K562 (cell line): ENCODE measurements around the gene ZNF432. TPM values are rescaled to one million over a fixed set of nuclear protein-coding genes. Genes with fewer than 3 reads are reported as not detected.
A peak's percentile ranks its signal among the peaks of the same experiment; 100 is the strongest.

Experiments used
- BHLHE40 ChIP-seq: IDR thresholded peaks from 2 replicates; pipeline ENCODE4 v1.6.1; 2011; ENCODE audit warnings: low read length, improper control_type of control experiment
- BMI1 ChIP-seq: fragments of 150-350 bp; IDR thresholded peaks from 2 replicates; pipeline ENCODE4 v1.6.1; 2014; ENCODE audit warnings: low read length
- CEBPG ChIP-seq, 3 experiments: fragments of 200-800 bp in 1 of 3; sonication (Bioruptor generic) in 1 of 3; sonication (generic) in 1 of 3; formaldehyde crosslinking in 1 of 3; IDR thresholded peaks in 2 of 3; conservative IDR thresholded peaks in 1 of 3; 2 replicates each; pipeline versions ENCODE4 v1.6.1 to v1.8.0; 2016 to 2022; ENCODE audit warnings: missing compliant biosample characterization in 2 of 3, missing genetic modification characterization in 2 of 3, mild to moderate bottlenecking in 1 of 3, missing genetic modification reagents in 1 of 3
- EHMT2 ChIP-seq: fragments of 450-650 bp; IDR thresholded peaks from 2 replicates; pipeline ENCODE4 v1.6.1; 2018; ENCODE audit warnings: antibody characterized with exemption
- FOXA3 ChIP-seq, 2 experiments: fragments of 450-650 bp in 1 of 2; sonication (generic) in 1 of 2; formaldehyde crosslinking; IDR thresholded peaks in 1 of 2; conservative IDR thresholded peaks in 1 of 2; 2 replicates each; pipeline versions ENCODE4 v1.4.0 to v1.8.0; 2020 to 2022; ENCODE audit warnings: mild to moderate bottlenecking in 2 of 2, missing genetic modification reagents in 1 of 2
- FOXJ2 ChIP-seq: fragments of 200-800 bp; sonication (Bioruptor generic); IDR thresholded peaks from 2 replicates; pipeline ENCODE4 v1.6.1; 2016; ENCODE audit warnings: missing genetic modification characterization, missing compliant biosample characterization
- HNRNPH1 ChIP-seq: fragments of 200-400 bp; formaldehyde crosslinking; optimal IDR thresholded peaks from 2 replicates; pipeline ENCODE3; 2017; ENCODE audit warnings: low read depth, mild to moderate bottlenecking, low read length, moderate library complexity
- IFI16 ChIP-seq: fragments of 250-450 bp; sonication (Bioruptor Pico); IDR thresholded peaks from 2 replicates; pipeline ENCODE4 v2.1.2; 2022; ENCODE audit warnings: mild to moderate bottlenecking, inconsistent platforms
- MCM7 ChIP-seq, 2 experiments: fragments of 450-650 bp; IDR thresholded peaks; 2 replicates each; pipeline ENCODE4 v1.6.1; 2016 to 2018
- MYBL2 ChIP-seq, 2 experiments: fragments of 450-650 bp in 1 of 2; sonication (generic) in 1 of 2; formaldehyde crosslinking in 1 of 2; IDR thresholded peaks; 2 replicates each; pipeline versions ENCODE4 v1.6.1 to v1.8.1; 2017 to 2022; ENCODE audit warnings: borderline replicate concordance in 1 of 2, inconsistent platforms in 1 of 2, low read depth in 1 of 2, mild to moderate bottlenecking in 1 of 2, missing genetic modification reagents in 1 of 2, moderate library complexity in 1 of 2
- NCOA1 ChIP-seq: fragments of 450-650 bp; IDR thresholded peaks from 2 replicates; pipeline ENCODE4 v1.6.1; 2016; ENCODE audit warnings: low read depth
- NFE2 ChIP-seq: IDR thresholded peaks from 2 replicates; pipeline ENCODE4 v1.6.1; 2014; ENCODE audit warnings: antibody characterized with exemption, low read depth
- RFX7 ChIP-seq: fragments of 250-450 bp; sonication (Bioruptor Pico); IDR thresholded peaks from 2 replicates; pipeline ENCODE4 v1.5.1; 2021; ENCODE audit warnings: mild to moderate bottlenecking
- SAFB2 ChIP-seq: fragments of 200-400 bp; formaldehyde crosslinking; IDR thresholded peaks from 2 replicates; pipeline ENCODE4 v1.6.1; 2018; ENCODE audit warnings: borderline replicate concordance, low read length, low read depth, moderate library complexity; ENCODE audit not compliant: severe bottlenecking
- SMARCC2 ChIP-seq: fragments of 450-650 bp; IDR thresholded peaks from 2 replicates; pipeline ENCODE4 v1.6.1; 2017; ENCODE audit warnings: antibody characterized with exemption, moderate library complexity, mild to moderate bottlenecking, low read depth
- TCF3 ChIP-seq: sonication (generic); formaldehyde crosslinking; IDR thresholded peaks from 2 replicates; pipeline ENCODE4 v1.4.0; 2020; ENCODE audit warnings: mild to moderate bottlenecking, missing genetic modification reagents
- U2AF1 ChIP-seq: fragments of 200-400 bp; formaldehyde crosslinking; optimal IDR thresholded peaks from 2 replicates; pipeline ENCODE3; 2017; ENCODE audit warnings: mild to moderate bottlenecking, low read depth, low read length, moderate library complexity
- ZNF586 ChIP-seq: fragments of 450-650 bp; formaldehyde crosslinking; conservative IDR thresholded peaks from 2 replicates; pipeline ENCODE4 v1.4.0; 2020; ENCODE audit warnings: mild to moderate bottlenecking, moderate library complexity
- ZNF766 ChIP-seq: fragments of 200-800 bp; sonication (Bioruptor generic); conservative IDR thresholded peaks from 2 replicates; pipeline ENCODE4 v1.6.1; 2016; ENCODE audit warnings: missing genetic modification characterization, missing compliant biosample characterization
- polyA plus RNA-seq, 8 experiments: library from polyadenylated mRNA; depleted of rRNA in 4 of 8; stranded (reverse) in 5 of 8; unstranded in 3 of 8; fragments of >200 nt; fragmentation: Nextera tagmentation in 2 of 8; fragmentation: Illumina TruSeq in 1 of 8; extraction: Ambion mirVana in 2 of 8; extraction: Trizol in 1 of 8; gene quantifications; 2 replicates each; pipeline versions ENCODE4 v1.2.1 to v1.2.3, GENCODE V29; 2011 to 2014; ENCODE audit warnings: inconsistent platforms in 1 of 8, missing spikeins in 1 of 8
- total RNA-seq, 7 experiments: library from RNA; depleted of rRNA in 6 of 7; stranded (reverse); fragments of >200 nt in 6 of 7; fragmentation: Illumina TruSeq in 2 of 7; extraction: Trizol in 2 of 7; gene quantifications; 2 replicates each; pipeline versions ENCODE4 v1.2.1 to v1.2.3, GENCODE V29; 2011 to 2021; ENCODE audit warnings: low replicate concordance in 1 of 7
- TF ChIP-seq, protein P1 (sequence below): fragments of 450-650 bp; formaldehyde crosslinking; conservative IDR thresholded peaks from 2 replicates; pipeline ENCODE4 v1.4.0; 2022; ENCODE audit warnings: mild to moderate bottlenecking, missing genetic modification characterization
- TF ChIP-seq, protein P2 (sequence below): sonication (generic); formaldehyde crosslinking; IDR thresholded peaks from 2 replicates; pipeline ENCODE4 v1.8.0; 2022; ENCODE audit warnings: missing genetic modification reagents, mild to moderate bottlenecking, borderline replicate concordance
- TF ChIP-seq, protein P3 (sequence below): fragments of 250-450 bp; sonication (Bioruptor Pico); IDR thresholded peaks from 2 replicates; pipeline ENCODE4 v1.8.0; 2022; ENCODE audit warnings: moderate library complexity, mild to moderate bottlenecking, inconsistent platforms

ZNF432 gene
- total and polyA plus RNA-seq, 9 of the 15 experiments (the other 6 are each of a cell fraction or from before 2014, with no cell fraction given): 2.6 to 6.8 (median 4.0) TPM

DNA sequence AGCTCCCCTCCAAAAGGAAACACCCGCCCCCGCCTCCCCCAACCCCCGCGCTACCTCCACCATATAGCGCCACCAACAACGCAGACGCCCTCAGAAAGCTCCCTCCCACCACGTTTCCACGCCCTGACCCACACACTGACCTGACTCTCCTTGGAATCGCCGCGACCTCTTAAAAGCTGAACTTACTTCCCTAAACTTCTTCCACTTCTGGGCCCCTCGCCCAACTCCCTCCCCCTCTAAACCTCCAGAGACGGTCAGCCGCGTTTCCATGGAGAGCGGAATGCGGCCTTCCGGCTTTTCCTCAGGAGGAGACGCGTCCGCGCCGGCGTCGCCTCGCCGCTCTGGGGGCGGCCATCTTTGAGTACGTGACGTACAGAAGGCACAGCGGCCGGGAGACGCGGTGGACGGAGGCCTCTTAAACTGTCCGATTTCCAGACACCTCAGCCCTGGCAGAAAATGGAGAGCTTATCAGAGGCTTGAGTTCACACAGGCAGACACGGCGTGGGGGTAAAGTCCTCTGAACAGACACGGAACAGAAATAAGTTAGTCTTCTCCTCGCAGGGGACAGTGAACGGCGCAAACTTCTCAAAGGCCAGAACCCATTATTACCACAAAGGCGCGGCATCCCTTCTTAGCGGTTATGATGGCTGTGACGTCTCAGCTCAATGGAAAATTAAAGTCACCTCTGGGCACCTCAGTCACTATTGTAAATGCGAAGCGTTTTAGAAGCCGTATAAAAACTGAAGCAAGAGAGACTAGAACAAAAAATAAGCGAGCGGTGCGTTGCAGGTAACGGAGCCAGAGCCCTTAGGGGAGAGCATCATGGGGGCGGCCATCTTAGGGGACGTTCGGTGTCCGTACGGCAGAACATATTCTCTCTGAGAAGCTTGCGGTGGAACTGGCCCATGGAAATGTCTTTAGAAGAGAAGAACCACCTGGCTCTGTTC, at the start of gene ZNF432 (continued):
- TF ChIP-seq U2AF1: no peak
- TF ChIP-seq BHLHE40: no peak
- TF ChIP-seq FOXA3 (CRISPR knock-in tag; conservative IDR thresholded peaks at IDR 0.05 in 1 of 2, IDR thresholded peaks at IDR 0.05 in 1 of 2): peak in 1 of 2 experiments; percentile 46; a peak in 1 of 4 replicates
- peak; percentile 52; the same call in 1 of the 2 replicates for TF ChIP-seq FOXJ2 (tag)
- TF ChIP-seq, protein P1, sequence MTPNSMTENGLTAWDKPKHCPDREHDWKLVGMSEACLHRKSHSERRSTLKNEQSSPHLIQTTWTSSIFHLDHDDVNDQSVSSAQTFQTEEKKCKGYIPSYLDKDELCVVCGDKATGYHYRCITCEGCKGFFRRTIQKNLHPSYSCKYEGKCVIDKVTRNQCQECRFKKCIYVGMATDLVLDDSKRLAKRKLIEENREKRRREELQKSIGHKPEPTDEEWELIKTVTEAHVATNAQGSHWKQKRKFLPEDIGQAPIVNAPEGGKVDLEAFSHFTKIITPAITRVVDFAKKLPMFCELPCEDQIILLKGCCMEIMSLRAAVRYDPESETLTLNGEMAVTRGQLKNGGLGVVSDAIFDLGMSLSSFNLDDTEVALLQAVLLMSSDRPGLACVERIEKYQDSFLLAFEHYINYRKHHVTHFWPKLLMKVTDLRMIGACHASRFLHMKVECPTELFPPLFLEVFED (CRISPR knock-in tag): no peak
- TF ChIP-seq TCF3 (CRISPR knock-in tag): 0 out of 2 replicates have a peak, but pooled peaks have one; percentile 17
- no peak for TF ChIP-seq NCOA1
- TF ChIP-seq HNRNPH1: no peak
- no peak for TF ChIP-seq MCM7 (IDR thresholded peaks at IDR 0.05)
- peak; percentile 38; the same call in 1 of the 2 replicates for TF ChIP-seq EHMT2
- TF ChIP-seq, protein P2, sequence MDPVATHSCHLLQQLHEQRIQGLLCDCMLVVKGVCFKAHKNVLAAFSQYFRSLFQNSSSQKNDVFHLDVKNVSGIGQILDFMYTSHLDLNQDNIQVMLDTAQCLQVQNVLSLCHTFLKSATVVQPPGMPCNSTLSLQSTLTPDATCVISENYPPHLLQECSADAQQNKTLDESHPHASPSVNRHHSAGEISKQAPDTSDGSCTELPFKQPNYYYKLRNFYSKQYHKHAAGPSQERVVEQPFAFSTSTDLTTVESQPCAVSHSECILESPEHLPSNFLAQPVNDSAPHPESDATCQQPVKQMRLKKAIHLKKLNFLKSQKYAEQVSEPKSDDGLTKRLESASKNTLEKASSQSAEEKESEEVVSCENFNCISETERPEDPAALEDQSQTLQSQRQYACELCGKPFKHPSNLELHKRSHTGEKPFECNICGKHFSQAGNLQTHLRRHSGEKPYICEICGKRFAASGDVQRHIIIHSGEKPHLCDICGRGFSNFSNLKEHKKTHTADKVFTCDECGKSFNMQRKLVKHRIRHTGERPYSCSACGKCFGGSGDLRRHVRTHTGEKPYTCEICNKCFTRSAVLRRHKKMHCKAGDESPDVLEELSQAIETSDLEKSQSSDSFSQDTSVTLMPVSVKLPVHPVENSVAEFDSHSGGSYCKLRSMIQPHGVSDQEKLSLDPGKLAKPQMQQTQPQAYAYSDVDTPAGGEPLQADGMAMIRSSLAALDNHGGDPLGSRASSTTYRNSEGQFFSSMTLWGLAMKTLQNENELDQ (CRISPR knock-in tag): no peak
- TF ChIP-seq, protein P3, sequence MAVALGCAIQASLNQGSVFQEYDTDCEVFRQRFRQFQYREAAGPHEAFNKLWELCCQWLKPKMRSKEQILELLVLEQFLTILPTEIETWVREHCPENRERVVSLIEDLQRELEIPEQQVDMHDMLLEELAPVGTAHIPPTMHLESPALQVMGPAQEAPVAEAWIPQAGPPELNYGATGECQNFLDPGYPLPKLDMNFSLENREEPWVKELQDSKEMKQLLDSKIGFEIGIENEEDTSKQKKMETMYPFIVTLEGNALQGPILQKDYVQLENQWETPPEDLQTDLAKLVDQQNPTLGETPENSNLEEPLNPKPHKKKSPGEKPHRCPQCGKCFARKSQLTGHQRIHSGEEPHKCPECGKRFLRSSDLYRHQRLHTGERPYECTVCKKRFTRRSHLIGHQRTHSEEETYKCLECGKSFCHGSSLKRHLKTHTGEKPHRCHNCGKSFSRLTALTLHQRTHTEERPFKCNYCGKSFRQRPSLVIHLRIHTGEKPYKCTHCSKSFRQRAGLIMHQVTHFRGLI (CRISPR knock-in tag): no peak
- TF ChIP-seq SMARCC2: no peak
- no peak for TF ChIP-seq NFE2
- TF ChIP-seq ZNF586 (CRISPR knock-in tag): no peak
- no peak for TF ChIP-seq SAFB2
- peak; percentile 14; the same call in 1 of the 2 replicates for TF ChIP-seq ZNF766 (CRISPR knock-in tag)
- TF ChIP-seq IFI16 (CRISPR knock-in tag): no peak
- TF ChIP-seq CEBPG (CRISPR knock-in tag; IDR thresholded peaks at IDR 0.05): no peak
- no peak for TF ChIP-seq CEBPG (tag; conservative IDR thresholded peaks at IDR 0.05 in 1 of 2, IDR thresholded peaks at IDR 0.05 in 1 of 2)
- no peak for TF ChIP-seq MYBL2 (IDR thresholded peaks at IDR 0.05; ENCODE audit: low read depth)
- no peak for TF ChIP-seq MYBL2 (CRISPR knock-in tag; IDR thresholded peaks at IDR 0.05; ENCODE audit: borderline replicate concordance)
- no peak for TF ChIP-seq RFX7 (CRISPR knock-in tag)
- no peak for TF ChIP-seq BMI1
